HG02759 (cell line): ENCODE results near the gene SND1.

ENCODE experiments used
- ATAC-seq: cut with Tn5 transposase; IDR thresholded peaks from one replicate; pipeline ENCODE4 v1.9.1; 2021; ENCODE audit warnings: mild to moderate bottlenecking, moderate library complexity; ENCODE audit not compliant: unreplicated experiment

Gene SND1

DNA sequence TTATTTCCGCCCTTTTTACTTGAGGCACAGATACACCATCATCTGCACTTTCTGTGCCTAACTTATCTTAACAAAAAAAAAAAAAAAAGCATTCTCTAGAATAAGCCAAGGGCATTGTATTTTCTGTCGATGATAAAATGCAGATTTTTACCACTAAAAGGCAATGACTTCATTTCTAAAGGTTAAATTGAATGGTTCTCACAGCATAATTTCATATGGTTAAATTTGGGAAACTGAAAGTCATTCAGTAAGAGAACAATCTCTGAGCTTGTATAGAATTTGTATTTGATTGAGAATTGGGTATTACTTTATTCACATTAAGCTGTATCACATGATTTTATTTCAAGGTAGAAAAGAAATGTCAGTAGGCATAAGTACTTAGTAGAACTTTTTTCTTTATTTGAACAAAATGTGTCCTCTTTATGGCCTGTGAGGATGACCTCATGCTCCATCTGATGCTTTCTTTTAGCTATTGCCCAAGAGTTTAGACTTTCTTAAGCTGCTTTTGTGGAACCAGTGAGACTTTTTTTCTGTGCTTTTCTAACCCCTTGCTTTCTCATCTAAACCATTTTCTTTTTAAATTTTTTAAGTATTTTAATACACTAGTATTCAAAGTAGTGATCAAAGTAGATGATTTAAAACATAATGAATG is 268.9 kb downstream of the SND1 start:
- ATAC-seq, result no peak

DNA sequence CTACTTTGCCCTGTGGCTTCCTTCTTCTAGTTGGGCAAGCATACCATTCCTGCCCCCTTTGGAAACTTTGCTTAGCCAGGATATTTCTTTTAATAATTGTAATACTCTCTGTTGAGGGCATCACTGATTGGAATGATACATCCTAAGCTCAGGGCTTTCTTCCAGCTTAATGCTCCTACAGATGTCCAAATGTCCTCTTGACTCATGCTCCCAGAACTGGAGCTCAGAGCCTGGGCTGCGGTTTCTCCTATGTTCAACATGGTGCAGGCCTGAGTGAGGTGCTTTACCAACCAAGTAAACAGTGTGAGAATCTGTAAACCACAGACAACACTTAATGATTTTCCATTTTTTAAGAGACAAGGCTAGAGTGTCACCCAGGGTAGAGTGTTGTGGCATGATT is 270.7 kb downstream of the SND1 start:
- no peak for ATAC-seq

DNA sequence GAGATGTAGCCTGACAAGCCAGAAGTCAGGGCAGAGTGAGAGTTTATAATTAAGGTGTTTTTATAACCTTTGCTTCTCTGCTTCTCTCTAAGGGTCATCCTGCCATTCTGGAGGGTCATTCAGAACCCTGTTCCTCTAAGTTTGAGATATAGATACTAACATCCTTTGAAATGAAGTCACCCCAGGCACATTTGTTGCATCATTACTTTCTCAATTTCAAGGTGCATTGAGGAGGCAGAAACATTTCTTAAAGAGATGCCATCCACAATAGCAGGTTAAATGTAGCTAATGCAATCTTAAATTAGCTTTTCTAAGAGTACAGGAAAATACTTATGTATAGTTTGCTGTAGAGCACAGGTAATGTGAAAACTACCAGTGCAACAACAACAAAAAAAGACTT is 272.9 kb downstream of the SND1 start:
- ATAC-seq, result no peak

DNA sequence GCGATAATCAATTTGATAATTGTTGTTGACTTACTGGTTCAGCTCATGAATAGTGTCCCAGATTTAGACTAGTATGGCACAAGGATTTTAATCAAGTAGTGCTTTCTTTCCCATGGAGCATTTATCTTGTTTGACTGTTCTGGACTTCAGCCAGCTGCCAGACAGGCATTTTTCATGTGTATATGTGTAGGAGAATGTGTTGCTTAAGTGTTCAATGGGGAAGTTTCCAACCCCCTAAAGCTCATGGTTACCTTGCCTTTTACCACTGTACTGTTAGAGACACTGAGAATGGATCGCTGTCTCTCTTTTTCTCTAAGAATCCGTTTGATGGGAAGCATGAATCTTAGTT is 275.3 kb downstream of the SND1 start:
- ATAC-seq, result no peak

DNA sequence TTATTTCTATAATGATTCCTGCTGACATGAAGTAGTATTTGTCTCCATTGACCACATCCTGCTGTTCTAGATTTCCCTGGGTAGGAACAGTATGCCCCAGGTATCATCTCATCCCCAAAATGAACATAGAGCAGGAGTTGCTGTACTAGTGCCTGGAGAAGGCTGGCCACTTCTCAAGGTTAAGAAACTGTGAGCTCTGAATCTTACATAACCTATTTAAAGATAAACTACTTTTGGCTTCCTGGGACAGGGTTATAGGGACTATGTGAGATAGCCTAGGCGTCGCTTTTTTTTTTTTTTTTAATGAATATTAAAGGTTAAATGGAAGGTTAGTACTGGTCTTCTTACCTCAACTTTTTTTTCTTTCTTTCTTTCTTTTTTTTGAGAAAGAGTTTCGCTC is 276.2 kb downstream of the SND1 start:
- ATAC-seq, result no peak

DNA sequence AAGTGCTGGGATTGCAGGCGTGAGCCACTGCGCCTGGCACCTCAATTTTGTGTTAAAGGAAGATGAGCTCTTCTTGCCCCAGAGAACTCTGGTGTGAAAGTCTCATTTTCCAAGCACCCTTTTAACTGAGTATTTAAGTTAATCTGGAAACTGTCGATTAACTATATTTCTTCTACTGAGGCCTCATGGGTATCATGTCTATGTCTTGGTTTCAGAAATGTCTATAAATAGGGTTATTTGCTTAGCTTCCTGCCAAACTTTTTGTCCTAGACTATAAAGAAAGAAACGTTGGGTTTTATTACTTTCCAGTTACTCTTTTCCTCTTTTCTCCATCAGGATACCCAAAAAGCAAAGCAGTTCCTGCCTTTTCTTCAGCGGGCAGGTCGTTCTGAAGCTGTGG is 276.9 kb downstream of the SND1 start:
- ATAC-seq, result no peak

DNA sequence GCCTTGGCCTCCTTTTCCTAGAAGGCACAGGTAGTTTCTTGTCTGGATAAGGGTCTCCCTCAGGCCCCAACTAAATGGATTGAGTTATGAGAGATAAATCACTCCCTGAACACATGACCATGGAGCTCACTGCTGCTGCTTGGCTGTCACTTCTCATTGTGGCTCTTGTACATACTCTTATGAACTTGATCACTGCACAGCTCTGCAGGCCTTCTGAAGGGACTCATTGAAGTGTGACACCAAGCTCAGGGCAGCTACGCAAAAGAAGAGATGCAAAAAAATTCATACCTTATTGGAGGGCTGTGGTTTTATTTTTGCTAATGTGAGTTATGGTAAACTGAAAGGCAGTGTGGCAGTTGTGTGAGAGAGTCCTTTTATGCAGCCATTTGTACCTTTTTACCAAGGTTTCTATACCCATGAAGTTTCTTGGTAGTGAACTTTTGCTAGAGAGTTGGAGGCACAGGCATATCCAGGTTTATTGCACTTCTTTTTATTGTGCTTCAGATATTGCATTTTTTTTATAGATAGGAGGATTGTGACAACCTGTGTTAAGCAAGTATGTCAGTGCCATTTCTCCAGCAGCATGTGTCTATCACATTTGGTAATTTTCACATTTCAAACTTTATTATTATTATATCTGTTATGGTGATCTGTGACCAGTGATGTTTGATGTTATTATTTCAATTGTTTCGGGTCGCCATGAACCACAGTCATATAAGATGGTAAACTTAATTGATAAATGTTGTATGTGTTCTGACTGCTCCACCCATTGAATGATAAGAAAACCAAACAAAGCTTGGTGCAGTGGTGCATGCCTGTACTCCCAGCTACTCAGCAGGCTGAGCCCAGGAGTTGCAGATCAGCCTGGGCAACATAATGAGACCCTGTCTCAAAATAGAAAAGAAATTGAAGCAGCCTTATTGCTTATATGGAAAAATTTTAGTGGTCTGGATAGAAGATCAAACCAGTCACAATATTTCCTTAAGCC is 278.6 kb downstream of the SND1 start:
- ATAC-seq, result peak; percentile 58

DNA sequence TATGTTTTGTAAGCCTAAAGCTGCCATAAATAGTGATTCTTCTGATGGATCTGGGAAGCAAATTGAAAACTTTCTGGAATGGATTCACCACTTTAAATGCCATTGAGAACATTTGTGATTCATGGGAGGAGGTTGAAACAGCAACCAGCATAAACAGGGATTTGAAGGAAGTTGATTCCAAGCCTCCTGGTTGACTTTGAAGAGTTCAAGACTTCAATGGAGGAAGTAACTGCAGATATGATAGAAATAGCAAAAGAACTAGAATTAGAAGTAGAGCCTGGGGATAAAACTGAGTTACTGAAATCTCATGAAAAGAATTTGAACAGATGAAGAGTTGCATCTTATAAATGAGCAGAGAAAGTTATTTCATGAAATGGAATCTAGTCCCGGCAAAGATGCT is 280.1 kb downstream of the SND1 start:
- ATAC-seq, result no peak

DNA sequence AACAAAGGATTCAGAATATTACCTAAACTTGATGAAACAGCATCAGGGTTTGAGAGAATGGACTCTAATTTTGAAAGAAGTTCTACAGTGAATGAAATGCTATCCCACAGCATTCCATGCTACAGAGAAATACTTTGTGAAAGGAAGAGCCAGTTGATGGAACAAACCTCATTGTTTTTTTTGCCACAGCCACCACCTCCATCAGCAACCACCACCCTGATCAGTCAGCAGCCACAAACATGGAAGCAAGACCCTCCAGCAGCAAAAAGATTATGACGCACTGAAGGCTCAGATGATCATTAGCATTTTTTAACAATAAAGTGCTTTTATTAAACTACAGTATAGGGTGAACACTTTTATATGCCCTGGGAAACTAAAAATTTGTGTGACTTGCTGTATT is 280.5 kb downstream of the SND1 start:
- no peak for ATAC-seq

DNA sequence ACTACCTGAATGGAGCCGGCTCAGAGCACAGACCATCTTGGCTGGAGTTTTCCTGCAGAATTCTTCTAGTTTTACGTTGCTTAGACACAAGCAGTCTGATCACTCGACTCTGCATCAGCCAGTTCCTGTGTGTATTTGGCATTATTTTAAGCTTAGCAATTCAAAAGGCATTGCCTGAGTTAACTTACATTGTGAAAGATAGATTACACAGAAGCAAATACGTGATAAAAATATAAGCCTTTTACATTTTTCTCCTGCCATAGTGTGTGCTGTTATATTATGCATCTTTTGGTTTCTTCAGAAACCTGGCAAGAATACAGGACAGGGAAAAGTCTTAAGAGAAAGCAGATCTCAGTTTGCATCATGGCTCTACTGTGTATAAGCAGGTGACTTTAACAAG is 281.2 kb downstream of the SND1 start:
- no peak for ATAC-seq

DNA sequence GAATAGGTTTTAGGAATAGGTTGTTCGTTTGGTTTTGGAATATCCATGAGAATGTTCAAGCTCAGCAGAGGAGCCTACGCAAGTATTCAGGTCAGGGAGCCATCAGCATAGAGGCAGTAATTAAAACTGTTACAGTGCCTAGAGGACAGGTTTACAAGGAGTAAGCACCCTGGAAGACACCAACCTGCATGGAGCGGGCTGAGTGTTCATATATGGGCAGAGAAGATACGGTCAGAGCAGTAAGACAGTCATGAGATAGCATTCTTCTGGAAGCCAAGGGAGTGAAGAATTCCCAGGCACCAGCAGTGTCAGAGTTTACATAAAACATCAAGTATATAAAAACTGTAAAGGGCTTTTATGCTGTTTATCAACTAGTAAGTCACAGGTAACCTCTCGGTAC is 282.7 kb downstream of the SND1 start:
- ATAC-seq, result no peak

DNA sequence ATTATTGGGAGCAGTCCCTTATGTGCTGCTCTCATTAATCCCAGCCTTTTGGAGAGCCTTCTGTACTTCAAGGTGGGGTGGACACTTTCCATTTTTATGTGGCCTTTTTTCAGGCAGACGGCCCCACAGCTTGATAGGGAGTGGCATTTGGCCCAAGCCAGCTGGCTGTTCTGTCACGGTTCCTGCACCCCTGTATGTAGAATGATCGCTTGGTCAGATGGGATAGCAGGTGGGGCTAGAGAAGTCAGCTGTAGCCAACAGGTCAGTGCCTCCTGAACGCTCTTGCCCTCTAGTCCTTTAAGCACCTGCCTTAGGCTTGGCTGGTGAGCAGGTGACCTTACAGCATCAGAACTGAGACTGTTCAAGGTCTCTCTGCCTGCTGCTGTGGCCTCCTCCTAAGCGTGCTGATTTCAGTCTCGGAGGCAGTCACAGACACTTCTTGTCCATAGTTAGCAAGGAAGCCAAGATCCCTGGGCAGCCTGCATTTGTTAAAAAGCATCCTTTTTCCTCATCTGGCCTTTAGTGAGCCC is 283.9 kb downstream of the SND1 start:
- ATAC-seq, result no peak

DNA sequence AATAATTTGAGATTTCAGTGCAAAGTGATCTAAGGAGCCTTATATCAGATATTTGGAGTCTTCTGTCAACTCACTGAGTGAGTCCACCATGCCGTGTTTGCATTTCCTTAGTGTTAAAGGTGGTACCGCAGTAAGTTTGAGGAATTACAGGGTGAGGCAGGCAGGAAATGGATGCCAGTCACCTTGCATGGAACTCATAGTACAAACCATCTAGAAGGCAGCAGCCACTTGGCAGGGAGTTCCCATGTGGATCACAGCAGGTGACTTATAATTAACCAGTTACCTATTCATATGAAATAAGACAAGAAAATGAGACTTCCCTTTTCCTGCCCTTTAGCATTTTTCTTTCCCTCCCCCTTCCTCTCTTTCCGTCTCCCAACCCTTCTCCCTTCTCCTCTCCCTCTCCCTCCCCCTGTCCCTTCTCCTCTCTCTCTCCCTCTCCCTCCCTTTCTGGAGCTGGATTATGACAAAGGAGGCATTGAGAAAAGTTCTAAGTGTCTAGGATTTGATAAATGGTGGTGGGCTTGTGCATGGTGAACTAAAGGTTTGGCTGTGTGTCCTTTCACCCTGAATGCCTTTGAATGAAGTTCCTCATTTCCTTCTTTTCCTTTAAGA is 285.2 kb downstream of the SND1 start:
- ATAC-seq, result no peak

DNA sequence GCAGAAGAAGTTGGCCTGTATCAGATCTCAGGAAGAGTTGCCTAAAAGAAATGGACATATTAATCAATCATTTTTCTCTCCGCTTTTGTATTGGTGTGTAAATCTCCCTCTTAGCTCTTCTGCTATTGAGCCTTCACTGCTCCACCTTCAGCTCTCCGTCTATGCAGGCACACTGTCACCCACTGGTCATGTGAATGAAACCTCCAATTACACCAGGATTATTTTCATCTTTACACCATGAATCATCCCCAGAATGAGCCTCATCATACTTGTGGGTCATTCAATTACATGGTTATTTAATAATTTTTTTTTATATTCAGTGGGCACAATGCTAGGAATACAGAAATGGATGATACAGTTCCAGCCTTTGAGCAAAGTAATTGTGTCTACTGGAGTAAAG is 286.6 kb downstream of the SND1 start:
- ATAC-seq, result no peak

DNA sequence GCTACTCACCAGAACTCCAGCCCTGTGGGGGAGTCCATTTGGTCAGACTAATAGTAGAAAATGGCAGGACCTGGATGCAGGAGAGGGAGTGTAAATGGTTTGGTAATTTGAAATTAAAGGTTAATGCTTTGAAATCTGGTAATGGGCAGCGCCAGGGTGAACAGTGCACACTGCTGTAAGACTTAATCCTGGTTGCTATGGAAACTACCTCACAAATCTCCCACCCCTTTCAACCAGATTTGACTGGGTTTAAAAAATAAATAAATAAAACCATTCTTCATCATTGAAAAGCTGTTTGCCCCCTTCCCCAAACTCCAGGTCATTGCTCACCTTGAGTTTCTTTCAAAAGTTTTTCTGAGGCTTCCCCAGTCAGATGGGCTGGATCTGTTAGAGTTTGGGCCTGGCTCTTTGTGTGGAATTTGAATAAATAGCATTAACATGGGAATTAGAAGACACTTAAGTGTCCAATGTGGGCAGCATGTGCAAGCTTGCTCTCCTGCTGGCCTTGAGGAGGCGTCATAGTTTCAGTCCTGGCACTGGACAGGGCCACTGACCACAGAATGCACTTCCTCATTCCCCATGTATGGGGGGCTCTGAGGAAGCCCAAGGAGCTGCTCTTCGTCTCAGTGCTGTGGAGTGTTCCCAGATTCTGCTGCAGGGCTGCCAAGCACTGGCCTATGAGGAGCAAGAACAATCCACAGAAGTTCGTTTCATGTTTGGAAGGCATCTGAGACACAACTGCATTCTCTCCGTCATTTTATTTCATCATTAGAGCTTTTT is 288.6 kb downstream of the SND1 start:
- no peak for ATAC-seq

DNA sequence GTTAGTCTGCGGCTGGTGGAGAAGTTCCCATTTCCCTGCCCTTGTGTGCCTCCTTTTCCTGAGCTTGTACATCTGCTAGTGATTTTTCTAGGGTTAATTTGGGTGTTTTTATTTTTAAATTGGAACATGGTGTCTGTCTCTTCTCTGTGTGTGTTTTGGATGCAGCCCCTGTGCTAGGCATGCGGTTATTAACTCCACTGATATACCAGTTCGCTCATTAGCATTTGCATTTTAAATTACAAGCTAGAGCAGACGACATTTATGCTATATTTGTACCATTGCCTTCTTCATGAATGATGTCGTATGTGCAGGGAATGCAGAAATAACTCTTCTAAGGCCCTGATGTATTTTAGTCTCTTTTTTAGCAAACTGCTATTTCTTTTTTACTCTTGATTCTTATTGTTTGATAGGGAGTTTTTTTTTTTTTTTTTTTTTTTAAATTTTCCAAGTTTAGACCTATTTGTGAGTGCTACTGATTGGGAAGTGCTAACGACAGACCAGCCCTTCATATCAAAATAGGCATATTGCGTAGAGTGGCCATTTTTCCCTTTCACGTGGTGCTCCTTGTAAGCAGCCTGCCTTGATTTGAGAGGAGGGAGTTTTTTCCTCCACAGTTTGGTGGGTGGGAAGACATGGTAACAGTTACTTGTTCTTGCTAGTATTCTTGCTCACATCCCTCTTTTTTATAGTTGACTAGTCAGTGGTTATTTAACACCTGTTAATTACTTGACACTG is 289.6 kb downstream of the SND1 start:
- no peak for ATAC-seq

DNA sequence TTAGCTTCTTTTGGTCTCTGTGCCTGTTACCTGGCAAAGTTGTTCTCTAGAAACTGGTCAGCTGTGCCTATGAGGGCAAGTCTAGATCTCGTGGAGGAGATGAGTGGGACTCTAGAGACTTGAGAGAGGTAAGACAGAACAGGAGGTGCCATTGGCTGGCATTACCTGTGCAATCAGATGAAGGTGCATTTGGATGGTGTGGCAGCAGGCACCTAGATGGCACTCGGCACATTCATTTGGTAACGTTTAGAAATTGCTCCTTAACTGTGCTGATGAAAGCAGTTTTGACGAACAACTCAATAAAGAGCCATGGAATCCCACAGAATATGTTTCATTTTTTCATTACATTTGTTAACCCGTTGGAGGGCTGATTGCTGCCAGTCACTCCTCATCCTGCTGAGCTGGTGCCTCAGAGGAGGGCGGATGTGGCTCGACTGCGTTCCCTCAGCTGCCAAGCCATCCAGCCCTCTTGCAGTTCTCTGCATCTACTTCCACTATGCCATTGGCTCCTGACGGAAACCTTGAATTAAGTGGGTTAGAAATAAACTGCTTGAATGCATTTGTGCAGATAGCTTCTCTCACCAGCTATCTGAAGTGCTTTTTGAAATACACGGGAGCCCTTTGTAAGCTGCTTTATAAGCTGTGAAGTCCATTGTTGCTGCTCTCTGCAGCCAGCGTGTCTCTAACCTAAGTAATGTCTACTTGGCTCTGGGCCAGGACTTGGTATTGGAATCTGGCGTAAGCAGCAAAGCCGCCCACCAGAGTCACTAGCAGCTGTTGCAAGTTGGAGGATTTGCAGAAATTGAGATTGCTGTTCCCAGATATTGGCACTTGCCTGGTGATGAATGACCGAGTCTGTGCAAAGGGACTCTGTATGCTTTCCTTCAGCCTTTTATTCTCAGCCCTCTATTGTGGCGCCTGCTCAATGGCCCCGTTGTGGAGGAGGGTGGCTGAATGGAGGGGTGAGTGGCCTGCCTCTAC is 291.8 kb downstream of the SND1 start:
- ATAC-seq, result no peak

DNA sequence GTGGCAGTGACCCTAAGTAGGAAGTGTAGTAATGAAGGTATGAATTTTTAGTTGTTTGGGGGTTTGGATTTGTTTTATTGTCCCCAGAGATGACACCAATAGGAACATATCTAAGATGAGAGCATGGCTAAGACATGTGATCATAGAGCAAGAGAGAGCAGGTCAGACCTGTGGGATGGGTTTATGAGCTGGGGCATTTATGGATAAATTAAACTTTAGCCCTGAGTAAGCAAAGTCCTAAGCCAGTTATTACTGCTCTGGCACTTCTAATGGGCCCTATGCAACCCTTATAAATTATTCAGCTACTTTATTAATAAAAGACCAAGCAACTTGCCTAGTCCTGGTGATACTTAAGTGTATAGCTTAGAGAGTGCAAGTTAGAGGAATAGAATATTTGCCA is 294.1 kb downstream of the SND1 start:
- no peak for ATAC-seq

DNA sequence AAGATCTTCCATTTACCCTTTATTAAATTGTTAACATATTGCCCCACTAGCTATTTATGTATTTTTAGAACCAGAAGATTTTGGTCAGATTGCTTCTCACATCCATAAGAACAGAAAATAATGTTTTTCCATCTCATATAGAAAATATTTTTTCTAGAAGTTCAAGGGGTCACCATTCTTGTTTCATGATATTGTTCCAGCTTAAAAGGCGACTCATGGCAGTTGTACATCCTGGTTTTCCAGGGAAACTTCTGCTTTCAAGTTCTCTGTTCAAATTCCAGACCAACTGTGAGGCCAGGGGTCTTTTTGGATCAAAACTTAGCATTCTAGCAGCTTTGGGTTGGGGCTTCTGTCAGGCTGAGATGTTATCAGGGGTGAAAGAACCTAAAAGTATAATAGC is 294.9 kb downstream of the SND1 start:
- no peak for ATAC-seq
